Left lung (tissue), 10 donors: ENCODE measurements around the gene C8B. TPM values are rescaled to one million over a fixed set of nuclear protein-coding genes. Genes with fewer than 3 reads are reported as not detected.

Source experiments
- ATAC-seq: fragments of 200-7000 bp; cut with Tn5 transposase; one replicate; pipeline ENCODE4 v1.9.1; 2020; ENCODE audit warnings: moderate library complexity
- DNase-seq, 4 donors: peaks; one replicate each; pipeline ENCODE4 v3.0.0-alpha.2; 2013 to 2020
- H3K27ac ChIP-seq, 2 donors: fragments of 200-600 bp; sonication (generic) in 1 of 2; one replicate each; pipeline versions ENCODE4 v1.5.0 to v1.8.0; 2020 to 2021
- H3K27me3 ChIP-seq, 2 donors: fragments of 200-600 bp; sonication (generic) in 1 of 2; one replicate each; pipeline versions ENCODE4 v1.5.0 to v1.8.0; 2020 to 2021
- H3K36me3 ChIP-seq, 2 donors: fragments of 200-600 bp; sonication (generic) in 1 of 2; one replicate each; pipeline versions ENCODE4 v1.5.0 to v1.8.0; 2020 to 2021
- H3K4me1 ChIP-seq, 2 donors: fragments of 200-600 bp; one replicate each; pipeline ENCODE4 v1.8.0; 2021
- H3K4me3 ChIP-seq, 2 donors: fragments of 200-600 bp; sonication (generic) in 1 of 2; one replicate each; pipeline versions ENCODE4 v1.5.0 to v1.8.0; 2020 to 2021; ENCODE audit warnings: mild to moderate bottlenecking in 1 of 2
- H3K9me3 ChIP-seq, 2 donors: fragments of 200-600 bp; sonication (generic) in 1 of 2; one replicate each; pipeline versions ENCODE4 v1.5.0 to v1.8.0; 2020 to 2021
- CTCF ChIP-seq, 2 donors: fragments of 200-600 bp; sonication (generic) in 1 of 2; IDR thresholded peaks; one replicate each; pipeline versions ENCODE4 v1.5.0 to v1.8.0; 2021; ENCODE audit warnings: antibody characterized with exemption in 2 of 2
- intact Hi-C, 2 donors: fragments of 100-400 bp; cut with DNase I; formaldehyde crosslinking; loops; one replicate each; pipeline versions ENCODE4 v1.11.2 to v1.14.2; 2022
- polyA plus RNA-seq, 6 donors: library from polyadenylated mRNA; unstranded; fragments of 120-200 nt; gene quantifications; one replicate each; pipeline ENCODE4 v1.2.1, GENCODE V29; 2013; ENCODE audit not compliant: insufficient read length in 6 of 6
- total RNA-seq, 2 donors: library from RNA; stranded (reverse); fragmentation: NEBNext Ultra II Directional; extraction: Animal tissue kit (Norgen Biotek cat#: 25700); gene quantifications; one replicate each; pipeline ENCODE4 v1.2.1, GENCODE V29; 2021
- donor health status: DM: no; HTN: yes; CAD: no.
- donor health status: DM: no; HTN: no; CAD: no.

The C8B gene
- total and polyA plus RNA-seq, 8 donors = 0.09 to 0.71 (median 0.18) TPM; not detected in 2

- DNase-seq (no peak), ATAC-seq (no peak)
- no peak overlapping the region for H3K27ac ChIP-seq
- no peaks in the 10 kb centered on the region for H3K4me1 ChIP-seq
- no peak overlapping the region for H3K4me3 ChIP-seq
- no peak for TF ChIP-seq CTCF (IDR thresholded peaks at IDR 0.05)
- H3K36me3 ChIP-seq = no peaks in the 10 kb centered on the region
- no peaks in the 10 kb centered on the region for H3K9me3 ChIP-seq
- H3K27me3 ChIP-seq = no peaks in the 10 kb centered on the region
- intact Hi-C loops = no loop called here
These were observed 37.8 kb downstream of the C8B start for GRCh38 chr1:56927986-56928385.

DNA sequence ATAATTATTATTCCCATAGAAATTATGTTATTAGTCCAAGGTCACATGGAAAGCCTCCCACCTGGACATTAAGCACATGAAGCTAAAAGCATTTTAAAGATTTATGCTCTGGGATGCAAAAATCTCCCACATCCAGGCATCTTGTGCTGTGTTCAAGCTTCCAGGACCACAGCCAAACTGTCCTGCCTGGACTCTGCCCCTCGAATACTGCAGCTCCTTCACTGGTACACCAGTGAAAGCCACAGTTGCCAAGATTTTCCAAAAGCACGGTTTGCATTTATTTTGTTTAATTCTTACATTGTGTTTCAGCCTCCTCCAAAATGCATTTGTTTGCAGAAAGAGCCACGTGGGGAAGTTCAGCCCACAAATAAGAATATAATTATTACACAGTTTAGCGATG is 38.6 kb downstream of the C8B start:
- no peak for TF ChIP-seq CTCF (IDR thresholded peaks at IDR 0.05)
- no peaks in the 10 kb centered on the region for H3K36me3 ChIP-seq
- H3K27ac ChIP-seq = no peak overlapping the region
- intact Hi-C loops = no loop called here
- H3K9me3 ChIP-seq = no peaks in the 10 kb centered on the region
- ATAC-seq = no peak
- DNase-seq = no peak
- no peaks in the 10 kb centered on the region for H3K4me1 ChIP-seq
- H3K27me3 ChIP-seq = no peaks in the 10 kb centered on the region
- no peak overlapping the region for H3K4me3 ChIP-seq

DNA sequence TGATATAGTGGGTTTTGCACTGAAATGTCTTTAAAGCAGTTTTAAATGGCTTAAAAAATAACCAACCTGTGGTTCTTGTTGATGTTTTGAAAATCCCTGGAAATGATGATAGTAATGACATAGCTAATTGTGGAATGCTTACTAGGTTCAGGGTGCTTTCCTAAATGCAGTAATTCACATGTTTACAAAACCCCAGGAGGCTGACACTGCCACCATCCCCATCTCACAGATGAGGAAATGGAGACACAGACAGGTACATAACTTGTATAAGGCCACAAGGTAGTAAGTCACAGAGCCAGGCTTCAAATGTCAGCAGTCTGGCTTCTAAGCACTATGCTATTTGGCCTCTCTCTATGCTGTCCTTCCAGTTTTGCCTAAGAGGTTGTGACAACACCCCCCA is 40.6 kb downstream of the C8B start:
- H3K4me1 ChIP-seq = no peaks in the 10 kb centered on the region
- intact Hi-C loops = no loop called here
- no peaks in the 10 kb centered on the region for H3K27me3 ChIP-seq
- no peak overlapping the region for H3K4me3 ChIP-seq
- TF ChIP-seq CTCF (IDR thresholded peaks at IDR 0.05) = no peak
- DNase-seq (no peak), ATAC-seq (peak; percentile 39)
- H3K9me3 ChIP-seq = no peaks in the 10 kb centered on the region
- H3K27ac ChIP-seq = no peak overlapping the region
- H3K36me3 ChIP-seq = no peaks in the 10 kb centered on the region

DNA sequence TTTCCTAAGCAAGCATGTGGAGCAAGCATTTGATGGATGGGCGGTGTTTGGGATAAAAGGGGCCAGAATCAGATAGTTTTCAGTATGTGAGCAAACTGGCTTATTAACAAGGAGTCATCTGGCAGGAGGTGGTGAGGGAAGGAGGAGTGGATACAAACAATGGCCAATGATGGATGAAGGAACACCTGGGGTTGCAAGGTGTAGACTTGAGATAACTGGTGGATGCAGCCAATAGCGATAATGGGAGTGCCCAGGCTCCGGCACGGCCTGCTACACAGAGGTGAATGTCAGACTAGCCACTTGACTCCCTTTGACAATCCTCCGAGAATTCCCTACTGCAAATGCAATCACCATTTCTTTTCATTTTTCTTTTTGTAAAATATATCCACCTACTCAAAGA is 41.7 kb downstream of the C8B start:
- H3K27me3 ChIP-seq = no peaks in the 10 kb centered on the region
- H3K4me1 ChIP-seq = no peaks in the 10 kb centered on the region
- no peaks in the 10 kb centered on the region for H3K9me3 ChIP-seq
- no peaks in the 10 kb centered on the region for H3K36me3 ChIP-seq
- DNase-seq (no peak), ATAC-seq (no peak)
- H3K27ac ChIP-seq = no peak overlapping the region
- TF ChIP-seq CTCF (IDR thresholded peaks at IDR 0.05) = no peak
- H3K4me3 ChIP-seq = no peak overlapping the region
- intact Hi-C loops = no loop called here

DNA sequence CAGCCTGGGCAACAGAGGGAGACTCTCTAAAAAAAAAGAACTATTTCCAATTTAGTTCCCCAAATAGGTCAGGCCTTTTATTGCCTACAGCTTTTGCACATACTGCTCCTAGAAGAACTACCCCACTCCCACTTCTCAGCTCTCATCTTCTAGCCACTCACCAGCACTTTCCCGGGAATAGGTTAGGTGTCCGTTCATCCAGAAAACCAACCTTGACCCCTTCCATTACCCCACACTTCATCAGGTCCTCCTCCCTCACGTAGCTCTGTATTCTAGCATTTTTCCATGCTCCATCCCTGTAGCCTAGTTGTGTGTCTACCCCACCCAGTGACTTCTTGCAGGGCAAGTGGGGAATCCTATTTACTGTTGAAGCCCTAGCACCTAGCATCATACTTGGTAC is 42.6 kb downstream of the C8B start:
- no peaks in the 10 kb centered on the region for H3K27me3 ChIP-seq
- DNase-seq (no peak), ATAC-seq (no peak)
- intact Hi-C loops = no loop called here
- no peak overlapping the region for H3K27ac ChIP-seq
- TF ChIP-seq CTCF (IDR thresholded peaks at IDR 0.05) = no peak
- no peak overlapping the region for H3K4me3 ChIP-seq
- H3K36me3 ChIP-seq = no peaks in the 10 kb centered on the region
- no peaks in the 10 kb centered on the region for H3K9me3 ChIP-seq
- no peaks in the 10 kb centered on the region for H3K4me1 ChIP-seq
